DMS79 (cell line): ENCODE results near the gene JAG1.
"Not testable (repeated sequence)": the region's sequence is repeated elsewhere in the genome, so short reads cannot be mapped to it uniquely, and the experiment has no call there.

ENCODE experiments used
- DNase-seq: peaks from one replicate; lab custom pipeline; 2025; lab: John Stamatoyannopoulos, UW

Gene JAG1

DNA sequence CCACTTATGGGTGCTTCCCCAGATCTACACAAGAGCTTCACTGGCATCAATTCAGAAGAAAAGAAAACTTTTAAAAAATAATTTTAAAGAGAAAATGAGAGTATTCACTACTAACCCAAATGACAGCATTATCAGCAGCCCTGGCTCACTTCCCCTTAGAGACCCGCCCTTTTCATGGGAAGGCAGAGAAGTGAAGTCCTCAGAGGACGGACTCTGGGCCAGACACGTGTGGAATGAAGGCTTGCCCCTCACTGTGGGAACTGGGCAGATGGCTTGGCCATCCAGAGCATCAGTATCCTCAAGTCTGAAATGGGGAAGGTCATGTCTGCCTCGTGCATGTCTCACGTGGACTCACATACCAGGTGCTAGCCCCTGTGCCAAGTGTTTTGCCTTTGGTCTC, 63.5 kb downstream of the JAG1 start:
- no peak for DNase-seq

- no peak for DNase-seq
Measured at GRCh38 chr20:10609770-10610169, 64.0 kb downstream of the JAG1 start.

DNA sequence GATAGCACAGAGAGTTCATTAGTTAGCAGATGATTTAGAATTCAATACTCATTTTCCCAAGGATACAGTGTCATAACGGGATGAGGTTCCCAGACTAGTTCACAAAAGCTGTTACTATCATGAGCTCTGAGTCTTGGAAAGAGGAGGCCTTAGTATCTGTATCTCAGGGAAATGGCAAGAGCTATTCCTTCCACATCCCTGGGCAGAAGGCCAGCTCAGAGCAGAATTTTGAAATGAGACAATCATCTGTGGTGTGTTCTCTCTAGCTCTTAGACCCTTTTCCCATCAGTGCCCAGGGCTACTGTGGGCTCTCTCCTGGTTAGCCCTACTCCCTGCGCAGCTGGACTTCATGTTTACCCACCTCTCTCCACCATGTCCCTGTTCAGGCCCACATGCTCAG, 64.5 kb downstream of the JAG1 start:
- DNase-seq, result no peak

- DNase-seq, result no peak
Measured at GRCh38 chr20:10605547-10606195, 68.1 kb downstream of the JAG1 start.

- no peak for DNase-seq
Measured at GRCh38 chr20:10604865-10605440, 68.8 kb downstream of the JAG1 start.

DNA sequence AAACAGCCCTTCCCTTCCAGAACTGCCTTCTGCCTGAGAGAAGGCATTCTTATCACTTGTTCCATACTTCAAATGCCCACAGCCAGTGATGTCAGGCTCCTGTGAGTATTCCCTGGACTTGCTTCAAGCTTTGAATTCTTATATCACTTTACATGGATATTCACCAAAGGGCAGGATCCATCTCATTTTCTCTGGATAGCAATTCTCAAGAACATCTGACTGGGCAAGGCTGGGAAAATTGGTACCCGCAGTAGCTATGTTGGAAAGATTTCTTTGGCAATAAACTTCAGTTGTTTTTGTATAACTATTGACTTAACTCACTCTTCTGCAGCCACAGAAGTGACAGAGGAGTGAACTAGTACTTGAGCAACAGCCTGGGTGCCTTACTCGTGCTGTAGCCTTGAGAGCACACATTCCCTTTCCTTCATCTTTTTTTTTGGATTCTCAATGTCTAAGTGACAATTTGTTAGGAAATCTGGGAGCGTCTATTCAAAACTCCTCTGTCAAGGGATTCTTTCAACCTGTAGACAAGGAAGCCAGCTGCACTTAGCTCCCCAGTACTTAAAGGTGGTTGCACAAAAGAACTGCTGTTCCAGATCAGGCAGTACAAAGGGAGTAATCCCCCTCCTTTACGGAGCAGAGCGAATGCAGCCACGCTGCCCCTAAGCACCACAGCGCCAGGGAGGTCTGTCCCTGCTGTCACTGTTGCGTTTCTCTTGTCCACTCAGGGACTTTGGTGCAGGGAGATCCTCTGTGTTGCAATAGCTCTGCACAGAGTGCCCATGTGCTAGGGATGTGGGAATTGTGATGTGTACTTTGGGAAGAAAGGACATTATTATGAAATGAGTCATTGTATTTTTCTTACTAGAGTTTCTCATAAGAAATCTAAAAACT, 69.6 kb downstream of the JAG1 start:
- no peak for DNase-seq

DNA sequence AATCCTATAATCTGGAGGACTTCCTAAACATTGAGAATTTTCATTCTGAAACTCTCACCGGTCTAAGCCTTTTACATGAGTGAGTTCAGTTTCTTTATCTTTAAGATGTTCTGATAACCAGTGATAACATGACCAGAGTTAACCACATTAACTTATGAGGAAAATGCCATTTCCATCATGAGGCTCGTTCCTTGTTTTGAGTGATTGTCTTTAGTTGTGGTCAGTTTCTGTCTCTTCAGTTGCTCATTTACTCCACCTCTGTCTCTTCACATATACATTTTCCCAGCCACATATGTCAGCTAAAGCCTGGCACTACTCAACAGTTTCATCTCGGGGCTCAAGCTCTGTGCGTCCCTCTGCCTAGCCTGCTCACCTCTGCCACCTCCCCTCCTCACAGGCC, 70.4 kb downstream of the JAG1 start:
- no peak for DNase-seq

- DNase-seq, result no peak
Measured at GRCh38 chr20:10602221-10602871, 71.5 kb downstream of the JAG1 start.

DNA sequence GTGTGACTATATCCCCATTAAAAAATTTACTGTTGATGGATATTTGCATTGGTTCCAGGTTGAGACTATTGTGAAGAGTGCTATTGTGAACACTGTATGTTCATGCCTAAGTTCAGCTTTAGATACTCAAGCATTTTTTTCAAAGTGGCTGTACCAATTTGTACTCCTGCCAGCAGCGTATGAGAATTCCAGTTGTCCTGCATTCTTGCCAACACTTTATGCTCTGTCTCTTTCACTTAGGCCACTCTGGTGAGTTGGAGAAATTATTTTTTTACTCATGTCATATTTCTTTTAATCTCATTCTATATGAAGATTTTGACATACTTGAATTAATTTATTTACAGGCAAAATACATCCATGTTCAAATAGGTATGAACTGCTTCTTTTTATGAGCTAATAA, 76.2 kb downstream of the JAG1 start:
- no peak for DNase-seq

- DNase-seq, result no peak
Measured at GRCh38 chr20:10596710-10597121, 77.1 kb downstream of the JAG1 start.

GRCh38 chr20:10595985-10596384, 77.8 kb downstream of the JAG1 start:
- DNase-seq, result no peak

- DNase-seq, result no peak
Measured at GRCh38 chr20:10595266-10595665, 78.5 kb downstream of the JAG1 start.

- no peak for DNase-seq
Measured at GRCh38 chr20:10594296-10594868, 79.4 kb downstream of the JAG1 start.

- no peak for DNase-seq
Measured at GRCh38 chr20:10591946-10592521, 81.8 kb downstream of the JAG1 start.

GRCh38 chr20:10590950-10591671, 82.7 kb downstream of the JAG1 start:
- DNase-seq, result no peak

- not testable (repeated sequence) for DNase-seq
Measured at GRCh38 chr20:10590446-10590845, 83.4 kb downstream of the JAG1 start.
